Measurements from ENCODE around the gene ZNF428. TPM values are rescaled to one million over a fixed set of nuclear protein-coding genes. Genes with fewer than 3 reads are reported as not detected.
A peak's percentile ranks its signal among the peaks of the same experiment; 100 is the strongest.

The ZNF428 gene
- polyA plus RNA-seq, 3 donors = 3.8 to 5.6 (median 3.9) TPM

- Mint-ChIP-seq H3K4me1 (peaks cover 15% of the 10 kb centered on the region), H3K36me3 (no peaks in the 10 kb centered on the region), H3K4me3 (peak overlapping the region in 1 of 2 donors; percentile 53), H3K9me3 (peaks cover 1 to 13% (median 5%) of the 10 kb centered on the region in 7 donors), H3K27me3 (ENCODE audit: low read depth in 3 of 3) (peaks cover 17 to 36% (median 31%) of the 10 kb centered on the region in 3 donors), H3K27ac (peak overlapping the region in 1 of 7 donors; percentile 80)
- intact Hi-C loops (cut with micrococcal nuclease) = no loop called here
- no peak for TF ChIP-seq CTCF (IDR thresholded peaks at IDR 0.05)
- Histone ChIP-seq H3K36me3 (replicated peaks in 1 of 2; ENCODE audit: control insufficient read depth in 1 of 2, insufficient read depth in 2 of 2, low read length in 2 of 2) (no peaks in the 10 kb centered on the region), H3K9ac (ENCODE audit: insufficient read depth, low read length, poor library complexity, severe bottlenecking) (no peak overlapping the region), H3K27me3 (ENCODE audit: control insufficient read depth in 2 of 2, insufficient read depth in 2 of 2, low read length in 2 of 2) (peaks cover 0 to 21% of the 10 kb centered on the region in 2 donors), H3K4me2 (replicated peaks; ENCODE audit: extremely low read depth, low read length, poor library complexity, severe bottlenecking) (no peak overlapping the region), H4K20me1 (ENCODE audit: insufficient read depth, low read length) (peaks cover 5% of the 10 kb centered on the region), H2AFZ (ENCODE audit: insufficient read depth, low read depth, low read length, poor library complexity, severe bottlenecking) (no peak overlapping the region), H3K4me3 (replicated peaks in 1 of 3; ENCODE audit: low read depth in 2 of 3, low read length in 3 of 3) (no peak overlapping the region), H3K79me2 (ENCODE audit: insufficient read depth, low read length) (no peaks in the 10 kb centered on the region), H3K27ac (ENCODE audit: low read depth in 1 of 2, low read length in 2 of 2) (no peak overlapping the region), H3K4me1 (ENCODE audit: control insufficient read depth in 1 of 2, insufficient read depth in 2 of 2, low read length in 2 of 2) (peaks cover 0 to 6% of the 10 kb centered on the region in 2 donors), H3K9me3 (replicated peaks in 1 of 2; ENCODE audit: control insufficient read depth in 1 of 2, insufficient read depth in 1 of 2, low read length in 2 of 2) (no peaks in the 10 kb centered on the region)
- WGBS (ENCODE audit: insufficient coverage) = 47% methylated on average over 12 of the region's 17 CpGs
- no peak for DNase-seq
Observed at GRCh38 chr19:43626838-43627237, 7.4 kb upstream of the ZNF428 start.

- Mint-ChIP-seq H3K9me3 (peaks cover 1 to 13% (median 5%) of the 10 kb centered on the region in 7 donors), H3K4me1 (peaks cover 15% of the 10 kb centered on the region), H3K27me3 (ENCODE audit: low read depth in 3 of 3) (peaks cover 17 to 36% (median 31%) of the 10 kb centered on the region in 3 donors), H3K36me3 (no peaks in the 10 kb centered on the region), H3K27ac (no peak overlapping the region), H3K4me3 (peak overlapping the region in 1 of 2 donors; percentile 53)
- no peak overlapping the region for H3K9ac ChIP-seq (ENCODE audit: insufficient read depth, low read length, poor library complexity, severe bottlenecking)
- H2AFZ ChIP-seq (ENCODE audit: insufficient read depth, low read depth, low read length, poor library complexity, severe bottlenecking) = no peak overlapping the region
- peaks cover 0 to 17% of the 10 kb centered on the region in 2 donors for H3K27me3 ChIP-seq (ENCODE audit: control insufficient read depth in 2 of 2, insufficient read depth in 2 of 2, low read length in 2 of 2)
- peaks cover 5% of the 10 kb centered on the region for H4K20me1 ChIP-seq (ENCODE audit: insufficient read depth, low read length)
- no peak overlapping the region for H3K27ac ChIP-seq (ENCODE audit: low read depth in 1 of 2, low read length in 2 of 2)
- H3K36me3 ChIP-seq (replicated peaks in 1 of 2; ENCODE audit: control insufficient read depth in 1 of 2, insufficient read depth in 2 of 2, low read length in 2 of 2) = no peaks in the 10 kb centered on the region
- peaks cover 0 to 6% of the 10 kb centered on the region in 2 donors for H3K4me1 ChIP-seq (ENCODE audit: control insufficient read depth in 1 of 2, insufficient read depth in 2 of 2, low read length in 2 of 2)
- no peak for TF ChIP-seq CTCF (IDR thresholded peaks at IDR 0.05)
- no peaks in the 10 kb centered on the region for H3K9me3 ChIP-seq (replicated peaks in 1 of 2; ENCODE audit: control insufficient read depth in 1 of 2, insufficient read depth in 1 of 2, low read length in 2 of 2)
- intact Hi-C loops (cut with micrococcal nuclease) = no loop called here
- no peak overlapping the region for H3K4me3 ChIP-seq (replicated peaks in 1 of 3; ENCODE audit: low read depth in 2 of 3, low read length in 3 of 3)
- peak in 1 of 3 donors; percentile 36 for DNase-seq
- H3K79me2 ChIP-seq (ENCODE audit: insufficient read depth, low read length) = no peaks in the 10 kb centered on the region
- H3K4me2 ChIP-seq (replicated peaks; ENCODE audit: extremely low read depth, low read length, poor library complexity, severe bottlenecking) = no peak overlapping the region
- WGBS (ENCODE audit: insufficient coverage) = 71% methylated on average over 14 of the region's 32 CpGs
Observed at GRCh38 chr19:43625918-43626579, 6.6 kb upstream of the ZNF428 start.
